Sigmoid colon (tissue), 7 donors: ENCODE measurements around the gene MOGAT2. TPM values are rescaled to one million over a fixed set of nuclear protein-coding genes. Genes with fewer than 3 reads are reported as not detected.

Experiments
- DNase-seq: peaks from one replicate; pipeline ENCODE4 v3.0.0-alpha.2; 2019
- H3K27ac ChIP-seq, 4 donors: fragments of 200-600 bp; sonication (generic); one replicate each; pipeline ENCODE4 v1.5.1; 2016 to 2019; ENCODE audit warnings: mild to moderate bottlenecking in 1 of 4
- H3K27me3 ChIP-seq, 3 donors: fragments of 200-600 bp; sonication (generic); one replicate each; pipeline ENCODE4 v1.5.1; 2019; ENCODE audit warnings: mild to moderate bottlenecking in 1 of 3
- H3K36me3 ChIP-seq, 4 donors: fragments of 200-600 bp; sonication (generic); one replicate each; pipeline ENCODE4 v1.5.1; 2016 to 2019
- H3K4me1 ChIP-seq, 4 donors: fragments of 200-600 bp; sonication (generic); one replicate each; pipeline ENCODE4 v1.5.1; 2017 to 2019
- H3K4me3 ChIP-seq, 4 donors: fragments of 200-600 bp; sonication (generic); one replicate each; pipeline ENCODE4 v1.5.1; 2017 to 2019; ENCODE audit warnings: mild to moderate bottlenecking in 2 of 4, moderate library complexity in 1 of 4
- H3K9me3 ChIP-seq, 4 donors: fragments of 200-600 bp in 3 of 4; sonication (generic) in 3 of 4; one replicate each; pipeline versions ENCODE4 v1.5.1 to v1.6.1; 2013 to 2019
- EP300 ChIP-seq, 4 donors: sonication (generic); formaldehyde crosslinking; IDR thresholded peaks; one replicate each; pipeline ENCODE4 v1.6.1; 2017; ENCODE audit warnings: antibody characterized with exemption in 4 of 4
- POLR2A ChIP-seq, 2 donors: fragments of 450-650 bp; IDR thresholded peaks; one replicate each; pipeline ENCODE4 v1.6.1; 2016; ENCODE audit warnings: antibody characterized with exemption in 2 of 2, mild to moderate bottlenecking in 2 of 2, moderate library complexity in 2 of 2
- POLR2AphosphoS5 ChIP-seq, 4 donors: sonication (generic); formaldehyde crosslinking; IDR thresholded peaks; one replicate each; pipeline ENCODE4 v1.6.1; 2017; ENCODE audit warnings: antibody characterized with exemption in 4 of 4
- WGBS, 2 donors: extraction: QIAGEN DNeasy Blood & Tissue Kit; methylation state at CpG; one replicate each; pipeline ENCODE4 v1.1.7; 2013; 5-methylcytosine and 5-hydroxymethylcytosine counted together
- intact Hi-C: fragments of 100-400 bp; cut with DNase I; formaldehyde crosslinking; loops from one replicate; pipeline ENCODE4 v1.15.1; 2023
- polyA plus RNA-seq, 3 donors: library from polyadenylated mRNA; stranded (reverse); fragments of 200-250 nt; gene quantifications; one replicate each; pipeline ENCODE4 v1.2.3, GENCODE V29; 2013
- total RNA-seq, 4 donors: library from RNA; depleted of rRNA; stranded (reverse); fragments of >200 nt; gene quantifications; one replicate each; pipeline ENCODE4 v1.1.0, GENCODE V29; 2016
- TF ChIP-seq, protein P1 (sequence below), 4 experiments: fragments of 450-650 bp in 3 of 4; fragments of 200-600 bp in 1 of 4; IDR thresholded peaks; one replicate each; pipeline ENCODE4 v1.5.1; 2016 to 2019; ENCODE audit warnings: antibody characterized with exemption in 4 of 4, mild to moderate bottlenecking in 3 of 4, moderate library complexity in 2 of 4
- donor health status: healthy with polysubstance abuse.
- donor health status: Bipolar disorder and iron deficiency.
- donor health status: healthy.

The MOGAT2 gene
- total and polyA plus RNA-seq, 7 donors: 0.36 to 98.5 (median 27.3) TPM; not detected in 3

- Histone ChIP-seq H3K27ac (no peak overlapping the region), H3K4me3 (no peak overlapping the region), H3K36me3 (no peaks in the 10 kb centered on the region), H3K9me3 (no peaks in the 10 kb centered on the region), H3K27me3 (no peaks in the 10 kb centered on the region), H3K4me1 (no peaks in the 10 kb centered on the region)
- intact Hi-C loops: no loop called here
- no peak for DNase-seq
- WGBS, 2 donors: 80 to 89% methylated on average over 9 of the region's 9 CpGs
- TF ChIP-seq EP300 (IDR thresholded peaks at IDR 0.05) (no peak), POLR2AphosphoS5 (IDR thresholded peaks at IDR 0.05) (no peak), POLR2A (IDR thresholded peaks at IDR 0.05) (no peak)
- TF ChIP-seq, protein P1, sequence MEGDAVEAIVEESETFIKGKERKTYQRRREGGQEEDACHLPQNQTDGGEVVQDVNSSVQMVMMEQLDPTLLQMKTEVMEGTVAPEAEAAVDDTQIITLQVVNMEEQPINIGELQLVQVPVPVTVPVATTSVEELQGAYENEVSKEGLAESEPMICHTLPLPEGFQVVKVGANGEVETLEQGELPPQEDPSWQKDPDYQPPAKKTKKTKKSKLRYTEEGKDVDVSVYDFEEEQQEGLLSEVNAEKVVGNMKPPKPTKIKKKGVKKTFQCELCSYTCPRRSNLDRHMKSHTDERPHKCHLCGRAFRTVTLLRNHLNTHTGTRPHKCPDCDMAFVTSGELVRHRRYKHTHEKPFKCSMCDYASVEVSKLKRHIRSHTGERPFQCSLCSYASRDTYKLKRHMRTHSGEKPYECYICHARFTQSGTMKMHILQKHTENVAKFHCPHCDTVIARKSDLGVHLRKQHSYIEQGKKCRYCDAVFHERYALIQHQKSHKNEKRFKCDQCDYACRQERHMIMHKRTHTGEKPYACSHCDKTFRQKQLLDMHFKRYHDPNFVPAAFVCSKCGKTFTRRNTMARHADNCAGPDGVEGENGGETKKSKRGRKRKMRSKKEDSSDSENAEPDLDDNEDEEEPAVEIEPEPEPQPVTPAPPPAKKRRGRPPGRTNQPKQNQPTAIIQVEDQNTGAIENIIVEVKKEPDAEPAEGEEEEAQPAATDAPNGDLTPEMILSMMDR (IDR thresholded peaks at IDR 0.05): no peak
Observed at GRCh38 chr11:75722669-75723042, 5.0 kb downstream of the MOGAT2 start.

GRCh38 chr11:75725547-75726320 lies 8.1 kb downstream of the MOGAT2 start:
- Histone ChIP-seq H3K9me3 (no peaks in the 10 kb centered on the region), H3K4me3 (no peak overlapping the region), H3K4me1 (no peaks in the 10 kb centered on the region), H3K36me3 (no peaks in the 10 kb centered on the region), H3K27me3 (no peaks in the 10 kb centered on the region), H3K27ac (no peak overlapping the region)
- DNase-seq: no peak
- TF ChIP-seq POLR2A (IDR thresholded peaks at IDR 0.05): no peak
- no peak for TF ChIP-seq EP300 (IDR thresholded peaks at IDR 0.05)
- TF ChIP-seq, protein P1 (IDR thresholded peaks at IDR 0.05): no peak
- TF ChIP-seq POLR2AphosphoS5 (IDR thresholded peaks at IDR 0.05): no peak
- WGBS, 2 donors: 92% methylated on average over 13 of the region's 13 CpGs
- intact Hi-C loops: no loop called here

DNA sequence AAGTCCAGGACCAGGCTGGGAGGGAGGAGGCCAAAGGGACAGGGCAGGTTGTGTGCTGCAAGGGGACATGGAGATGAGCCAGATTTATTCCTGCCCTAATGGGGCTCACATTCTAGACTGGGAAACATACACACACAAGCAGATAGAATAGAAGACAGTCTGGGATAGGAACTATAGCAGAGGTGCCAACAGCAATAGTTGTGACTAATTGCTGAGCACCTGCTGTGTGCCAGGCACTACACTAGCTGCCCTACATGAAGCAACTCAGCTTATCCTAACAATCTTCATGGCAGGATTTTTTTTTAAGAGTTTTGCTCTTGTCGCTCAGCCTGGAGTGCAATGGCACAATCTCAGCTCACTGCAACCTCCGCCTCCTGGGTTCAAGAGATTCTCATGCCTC lies 11.4 kb downstream of the MOGAT2 start:
- no peak for TF ChIP-seq POLR2AphosphoS5 (IDR thresholded peaks at IDR 0.05)
- TF ChIP-seq, protein P1 (IDR thresholded peaks at IDR 0.05): no peak
- no peak for TF ChIP-seq POLR2A (IDR thresholded peaks at IDR 0.05)
- no peak for TF ChIP-seq EP300 (IDR thresholded peaks at IDR 0.05)
- peaks cover 0 to 12% (median 9%) of the 10 kb centered on the region in 4 donors for H3K4me1 ChIP-seq
- no peaks in the 10 kb centered on the region for H3K9me3 ChIP-seq
- no peaks in the 10 kb centered on the region for H3K36me3 ChIP-seq
- no peak overlapping the region for H3K27ac ChIP-seq
- 97 to 99% methylated on average over 2 of the region's 2 CpGs for WGBS, 2 donors
- no peaks in the 10 kb centered on the region for H3K27me3 ChIP-seq
- no peak overlapping the region for H3K4me3 ChIP-seq
- no peak for DNase-seq
- intact Hi-C loops: no loop called here

DNA sequence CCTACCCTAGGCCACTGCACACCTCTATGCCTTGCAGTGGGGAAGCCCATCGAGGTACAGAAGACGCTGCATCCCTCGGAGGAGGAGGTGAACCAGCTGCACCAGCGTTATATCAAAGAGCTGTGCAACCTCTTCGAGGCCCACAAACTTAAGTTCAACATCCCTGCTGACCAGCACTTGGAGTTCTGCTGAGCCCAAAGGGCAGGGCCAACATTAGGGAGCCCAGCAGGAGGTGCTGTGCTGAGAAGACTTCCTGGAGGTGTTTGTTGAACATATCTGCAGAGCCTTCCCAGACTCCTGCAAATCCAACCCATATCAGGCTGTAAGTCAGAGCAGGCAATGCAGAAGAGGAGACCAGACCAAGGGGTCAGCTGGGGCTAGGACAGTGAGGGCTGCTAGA lies 13.5 kb downstream of the MOGAT2 start:
- H3K36me3 ChIP-seq: no peaks in the 10 kb centered on the region
- TF ChIP-seq POLR2A (IDR thresholded peaks at IDR 0.05): no peak
- no peak for TF ChIP-seq EP300 (IDR thresholded peaks at IDR 0.05)
- TF ChIP-seq, protein P1 (IDR thresholded peaks at IDR 0.05): no peak
- TF ChIP-seq POLR2AphosphoS5 (IDR thresholded peaks at IDR 0.05): no peak
- no peak overlapping the region for H3K27ac ChIP-seq
- 94 to 97% methylated on average over 5 of the region's 5 CpGs for WGBS, 2 donors
- DNase-seq: no peak
- H3K27me3 ChIP-seq: no peaks in the 10 kb centered on the region
- intact Hi-C loops: no loop called here
- H3K9me3 ChIP-seq: no peaks in the 10 kb centered on the region
- H3K4me3 ChIP-seq: no peak overlapping the region
- H3K4me1 ChIP-seq: peaks cover 0 to 20% (median 13%) of the 10 kb centered on the region in 4 donors

DNA sequence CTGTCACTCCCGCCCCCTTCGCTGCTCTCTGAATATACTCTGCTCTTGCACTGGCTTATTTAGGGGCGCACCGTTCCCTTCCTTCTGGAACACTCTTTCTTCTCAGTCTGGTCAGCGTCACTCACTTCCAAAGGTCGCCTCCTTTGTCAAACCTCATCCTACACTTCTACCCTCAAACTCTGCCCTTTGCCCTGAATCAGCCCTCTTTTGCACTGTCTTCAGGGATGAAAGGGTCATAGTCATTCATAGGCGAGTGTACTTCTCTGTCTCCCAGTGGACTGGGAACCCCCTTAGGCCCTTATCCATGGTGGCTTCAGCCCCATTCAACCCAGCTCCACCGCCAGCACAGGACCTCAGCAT lies 15.4 kb downstream of the MOGAT2 start:
- H3K27ac ChIP-seq: peak overlapping the region in 2 of 4 donors; percentile 47 to 57
- intact Hi-C loops: no loop called here
- H3K27me3 ChIP-seq: no peaks in the 10 kb centered on the region
- TF ChIP-seq POLR2A (IDR thresholded peaks at IDR 0.05) (no peak), POLR2AphosphoS5 (IDR thresholded peaks at IDR 0.05) (no peak), EP300 (IDR thresholded peaks at IDR 0.05) (no peak)
- TF ChIP-seq, protein P1 (IDR thresholded peaks at IDR 0.05): no peak
- no peaks in the 10 kb centered on the region for H3K9me3 ChIP-seq
- peaks cover 0 to 20% (median 13%) of the 10 kb centered on the region in 4 donors for H3K4me1 ChIP-seq
- WGBS, 2 donors: 95% methylated on average over 8 of the region's 8 CpGs
- DNase-seq: no peak
- H3K4me3 ChIP-seq: no peak overlapping the region
- H3K36me3 ChIP-seq: no peaks in the 10 kb centered on the region
